ENCODE measurements around the gene RBM43. TPM values are rescaled to one million over a fixed set of nuclear protein-coding genes. Genes with fewer than 3 reads are reported as not detected.

Gene RBM43
- total and polyA plus RNA-seq, 2 of the 4 experiments (the other 2 are of a cell fraction), result 1.6 to 3.6 TPM

DNA sequence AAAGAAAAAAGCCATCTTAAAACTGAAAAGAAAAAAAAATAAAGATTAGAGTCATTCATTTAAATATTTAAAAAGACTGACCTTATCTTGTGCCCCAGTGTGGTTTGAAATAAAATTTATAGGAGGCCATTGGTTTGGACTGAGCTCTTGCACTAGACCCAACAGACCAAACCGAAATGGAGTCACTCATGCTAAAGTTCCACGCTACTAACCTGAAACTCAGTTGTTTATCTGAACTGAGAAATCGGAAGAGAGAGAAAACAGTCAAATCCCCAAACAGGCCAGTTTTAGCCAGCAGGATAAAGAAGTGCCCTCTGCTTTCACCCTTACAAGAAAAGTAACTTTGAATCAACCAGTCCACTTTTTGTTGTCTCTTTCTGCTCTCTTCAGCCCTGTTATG is 18.2 kb downstream of the RBM43 start:
- no peak for DNase-seq
- POLR2A ChIA-PET (ENCODE audit: unreplicated experiment), result no interaction called here
- H3K9me3 ChIP-seq (ENCODE audit: control insufficient read depth, insufficient read depth, low read length), result no peaks in the 10 kb centered on the region
- dilution Hi-C loops (cut with HindIII; ENCODE audit: low sequenced_read_pairs, unreplicated experiment) (no loop called here), intact Hi-C loops (cut with micrococcal nuclease) (no loop called here), in situ Hi-C loops (cut with MboI; ENCODE audit: low sequenced_read_pairs) (loop anchor here (25.0 kb wide), 2 partner anchors 631 to 1106 kb away; no protein-coding TSS in a partner anchor)
- H3K4ac ChIP-seq (ENCODE audit: low read depth, low read length), result no peak overlapping the region
- H3K9ac ChIP-seq (ENCODE audit: low read depth, low read length), result no peak overlapping the region
- no peaks in the 10 kb centered on the region for H3K4me1 ChIP-seq (ENCODE audit: control insufficient read depth, insufficient read depth, low read length)
- H3K9me1 ChIP-seq (ENCODE audit: insufficient read depth, low read length), result 0 out of 2 replicates have a peak, but pooled peaks cover 3% of the 10 kb centered on the region
- H3K79me1 ChIP-seq (ENCODE audit: low read depth in 1 of 2, low read length in 2 of 2), result no peaks in the 10 kb centered on the region
- no peak overlapping the region for H4K8ac ChIP-seq (ENCODE audit: low read depth in 2 of 2, low read length in 2 of 2)
- H3K36me3 ChIP-seq (ENCODE audit: control insufficient read depth, insufficient read depth, low read length), result no peaks in the 10 kb centered on the region
- no peak overlapping the region for H3K23ac ChIP-seq (ENCODE audit: low read depth, low read length)
- no peaks in the 10 kb centered on the region for H3K27me3 ChIP-seq (ENCODE audit: control insufficient read depth, insufficient read depth, low read length)
- no peak overlapping the region for H2AK5ac ChIP-seq (ENCODE audit: low read depth, low read length)
- ATAC-seq (ENCODE audit: low read depth), result no peak
- no peak overlapping the region for H3K56ac ChIP-seq (ENCODE audit: extremely low read depth, insufficient read depth, low read length)
- no peak overlapping the region for H4K91ac ChIP-seq (ENCODE audit: insufficient read depth, low read depth, low read length)
- CTCF ChIA-PET, result interaction anchor here (0.7 kb wide), 1 partner anchor 1640 kb away, joined by 3 read pairs; no protein-coding TSS in a partner anchor
- H2BK20ac ChIP-seq (ENCODE audit: low read depth, low read length), result no peak overlapping the region
- TF ChIP-seq SMC3 (IDR thresholded peaks at IDR 0.05; ENCODE audit: low read depth, low read length) (no peak), MAZ (IDR thresholded peaks at IDR 0.05; ENCODE audit: borderline replicate concordance, low read depth, low read length) (no peak), FOS (IDR thresholded peaks at IDR 0.05; ENCODE audit: low read depth, low read length) (no peak), NFE2L2 (IDR thresholded peaks at IDR 0.05; ENCODE audit: low read depth, low read length) (no peak), MAFK (IDR thresholded peaks at IDR 0.05; ENCODE audit: low read depth, low read length) (no peak), POLR2A (IDR thresholded peaks at IDR 0.05; ENCODE audit: low read depth, low read length) (no peak), BHLHE40 (IDR thresholded peaks at IDR 0.05; ENCODE audit: low read depth, low read length) (no peak), CHD1 (IDR thresholded peaks at IDR 0.05; ENCODE audit: low read depth, low read length) (no peak), RCOR1 (IDR thresholded peaks at IDR 0.05; ENCODE audit: insufficient replicate concordance, low read length) (no peak), MXI1 (IDR thresholded peaks at IDR 0.05; ENCODE audit: borderline replicate concordance, low read depth, low read length) (no peak), CTCF (conservative IDR thresholded peaks at IDR 0.05; ENCODE audit: low read depth, low read length) (no peak), CEBPB (IDR thresholded peaks at IDR 0.05; ENCODE audit: low read depth, low read length) (no peak), RFX5 (IDR thresholded peaks at IDR 0.05; ENCODE audit: low read depth, low read length) (no peak), USF2 (IDR thresholded peaks at IDR 0.05; ENCODE audit: low read depth, low read length) (no peak), RAD21 (IDR thresholded peaks at IDR 0.05; ENCODE audit: low read length) (no peak)
- TF ChIP-seq, protein P1, sequence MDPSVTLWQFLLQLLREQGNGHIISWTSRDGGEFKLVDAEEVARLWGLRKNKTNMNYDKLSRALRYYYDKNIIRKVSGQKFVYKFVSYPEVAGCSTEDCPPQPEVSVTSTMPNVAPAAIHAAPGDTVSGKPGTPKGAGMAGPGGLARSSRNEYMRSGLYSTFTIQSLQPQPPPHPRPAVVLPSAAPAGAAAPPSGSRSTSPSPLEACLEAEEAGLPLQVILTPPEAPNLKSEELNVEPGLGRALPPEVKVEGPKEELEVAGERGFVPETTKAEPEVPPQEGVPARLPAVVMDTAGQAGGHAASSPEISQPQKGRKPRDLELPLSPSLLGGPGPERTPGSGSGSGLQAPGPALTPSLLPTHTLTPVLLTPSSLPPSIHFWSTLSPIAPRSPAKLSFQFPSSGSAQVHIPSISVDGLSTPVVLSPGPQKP (IDR thresholded peaks at IDR 0.05; ENCODE audit: borderline replicate concordance, low read depth, low read length), result no peak
- BruUV-seq (replicated peaks), result no TSS peak
- no peaks in the 10 kb centered on the region for H4K20me1 ChIP-seq (ENCODE audit: insufficient read depth, low read length)
- no peak overlapping the region for H3K27ac ChIP-seq (ENCODE audit: insufficient read depth, low read length)
- no peak overlapping the region for H3K14ac ChIP-seq (replicated peaks; ENCODE audit: low read depth, low read length)
- H2BK15ac ChIP-seq (ENCODE audit: low read depth, low read length), result no peak overlapping the region
- H3K18ac ChIP-seq (ENCODE audit: low read depth, low read length), result no peak overlapping the region
- no peak overlapping the region for H2BK120ac ChIP-seq (ENCODE audit: low read depth, low read length)
- H4K5ac ChIP-seq (ENCODE audit: low read depth, low read length), result no peak overlapping the region
- no peak overlapping the region for H2AFZ ChIP-seq (replicated peaks; ENCODE audit: low read length, poor library complexity)
- no peak overlapping the region for H3K4me2 ChIP-seq (ENCODE audit: low read depth, low read length)
- WGBS, 2 experiments (ENCODE audit: extremely low coverage in 2 of 2, insufficient read length in 1 of 2), result 92% methylated on average over 2 of the region's 3 CpGs; no CpG with 5 or more reads in 1 of the 2 experiments
- no peak overlapping the region for H2BK5ac ChIP-seq (ENCODE audit: low read depth, low read length, poor library complexity, severe bottlenecking)
- H2AK9ac ChIP-seq (replicated peaks; ENCODE audit: low read depth, low read length, poor library complexity), result no peak overlapping the region
- no peak overlapping the region for H3K4me3 ChIP-seq (ENCODE audit: insufficient read depth, low read depth, low read length)
